Left renal pelvis (tissue), 4 donors: ENCODE data around the gene HES7. TPM values are rescaled to one million over a fixed set of nuclear protein-coding genes. Genes with fewer than 3 reads are reported as not detected.
A peak's percentile ranks its signal among the peaks of the same experiment; 100 is the strongest.
"Not testable (repeated sequence)": the region's sequence is repeated elsewhere in the genome, so short reads cannot be mapped to it uniquely, and the experiment has no call there.

Experiments
- DNase-seq, 4 donors: peaks; one replicate each; pipeline ENCODE4 v3.0.0-alpha.2; 2013; ENCODE audit warnings: low read depth in 4 of 4, low spot score in 3 of 4
- polyA plus RNA-seq, 4 donors: library from polyadenylated mRNA; unstranded; fragments of 120-200 nt; gene quantifications; one replicate each; pipeline ENCODE4 v1.2.1, GENCODE V29; 2013; ENCODE audit not compliant: insufficient read length in 4 of 4

The HES7 gene
- polyA plus RNA-seq = under 1 TPM in 1 of 4 donors, not detected in 3; 0.10 TPM

GRCh38 chr17:8123695-8124349 lies at the start of gene HES7:
Gene HES7, minus strand, starts transcription at chr17:8124106. Its CDS starts 22 bp downstream, at chr17:8124084.
- DNase-seq = peak in 1 of 4 donors; percentile 9

DNA sequence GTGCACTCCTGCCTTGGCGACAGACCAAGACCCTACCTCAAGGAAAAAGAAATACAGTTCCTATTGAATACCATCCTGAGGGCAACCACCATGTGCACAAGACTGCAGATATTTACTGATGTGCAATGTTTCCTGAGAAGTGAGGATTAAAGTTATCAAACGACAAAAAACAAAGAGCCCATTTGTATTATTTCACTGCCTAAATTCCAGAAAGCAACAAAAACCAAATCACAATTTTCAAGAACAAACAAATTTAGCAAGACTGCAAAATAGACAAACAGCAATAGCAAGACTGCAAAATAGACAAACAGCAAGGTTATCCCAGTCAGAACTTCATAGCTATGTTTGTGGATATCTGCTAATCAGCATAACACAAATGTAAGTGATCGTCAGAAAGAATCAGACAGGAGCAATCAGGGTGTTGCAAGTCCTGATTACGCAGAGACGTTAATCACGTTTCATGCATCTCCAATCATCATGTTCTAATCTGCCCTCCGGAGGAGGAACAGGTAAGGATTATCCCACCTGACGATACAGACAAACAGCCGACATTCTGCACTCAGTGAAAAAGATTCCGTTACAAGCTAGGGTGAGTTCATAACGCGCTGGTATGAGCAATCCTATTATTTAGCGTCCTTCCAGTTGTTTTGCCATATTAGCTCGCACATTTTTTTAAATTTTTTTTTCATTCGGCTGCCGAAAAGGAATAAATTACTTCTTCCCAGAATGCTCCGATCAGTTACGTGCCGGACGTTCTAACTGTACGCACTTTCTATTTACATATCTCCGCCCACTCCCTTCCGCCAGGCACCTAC lies 49.4 kb upstream of the HES7 start:
- DNase-seq = peak in 2 of 4 donors; percentile 90 to 93

DNA sequence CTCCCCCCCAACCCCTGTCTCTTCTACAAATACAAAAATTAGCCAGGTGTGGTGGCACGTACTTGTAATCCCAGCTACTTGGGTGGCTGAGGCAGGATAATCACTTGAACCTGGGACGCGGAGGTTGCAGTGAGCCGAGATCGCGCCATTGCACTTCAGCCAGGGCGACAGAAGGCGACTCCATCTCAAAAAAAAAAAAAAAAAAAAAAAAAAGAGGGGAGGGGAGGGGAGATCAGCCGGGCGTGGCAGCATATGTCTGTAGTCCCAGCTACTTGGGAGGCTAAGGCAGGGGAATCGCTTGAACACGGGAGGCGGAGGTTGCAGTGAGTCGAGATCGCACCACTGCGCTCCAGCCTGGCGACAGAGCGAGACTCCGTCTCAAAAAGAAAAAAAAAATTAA lies 46.3 kb upstream of the HES7 start:
- not testable (repeated sequence) for DNase-seq

DNA sequence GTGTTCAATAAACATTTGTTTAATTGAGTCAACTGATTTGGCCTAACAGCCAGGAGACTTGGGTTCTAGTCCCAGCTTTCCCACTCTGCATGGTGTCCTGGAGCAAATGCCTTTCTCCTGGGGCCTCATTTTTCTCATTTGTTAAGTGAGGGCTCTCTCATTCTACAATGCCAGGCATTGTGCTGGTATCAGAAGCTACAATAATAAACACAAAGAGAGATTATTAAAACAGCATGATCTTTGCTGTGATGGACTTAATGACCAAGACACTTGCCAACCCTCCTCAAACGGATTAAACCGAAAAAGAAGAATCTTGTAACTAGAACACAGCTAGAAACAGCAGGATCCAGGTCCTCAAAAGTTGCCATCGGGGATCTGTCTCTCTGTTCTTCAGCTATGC lies 43.6 kb upstream of the HES7 start:
- DNase-seq = no peak

DNA sequence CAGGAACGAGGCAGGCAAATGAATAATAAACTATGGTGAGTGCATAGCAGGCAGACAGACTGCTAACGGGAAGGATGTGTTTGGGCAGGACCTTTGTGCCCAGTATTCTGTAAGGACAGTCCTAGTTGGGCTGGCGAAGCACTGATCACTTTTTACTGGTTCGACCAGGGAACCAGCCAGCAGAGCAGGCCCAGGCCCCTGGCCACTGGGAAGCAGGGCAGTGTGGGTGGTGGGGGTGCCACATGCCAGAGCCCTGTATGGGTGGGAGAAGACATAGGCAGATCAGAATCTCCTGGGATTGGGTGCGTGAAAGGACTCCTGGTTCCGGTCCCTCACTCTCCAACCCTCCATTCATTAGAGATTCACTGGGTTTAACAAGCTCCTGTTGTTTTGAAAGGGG lies 42.8 kb upstream of the HES7 start:
- DNase-seq = no peak

- DNase-seq = no peak
Measured at GRCh38 chr17:8164815-8165131, 40.9 kb upstream of the HES7 start.

- no peak for DNase-seq
Measured at GRCh38 chr17:8163978-8164814, 40.3 kb upstream of the HES7 start.

DNA sequence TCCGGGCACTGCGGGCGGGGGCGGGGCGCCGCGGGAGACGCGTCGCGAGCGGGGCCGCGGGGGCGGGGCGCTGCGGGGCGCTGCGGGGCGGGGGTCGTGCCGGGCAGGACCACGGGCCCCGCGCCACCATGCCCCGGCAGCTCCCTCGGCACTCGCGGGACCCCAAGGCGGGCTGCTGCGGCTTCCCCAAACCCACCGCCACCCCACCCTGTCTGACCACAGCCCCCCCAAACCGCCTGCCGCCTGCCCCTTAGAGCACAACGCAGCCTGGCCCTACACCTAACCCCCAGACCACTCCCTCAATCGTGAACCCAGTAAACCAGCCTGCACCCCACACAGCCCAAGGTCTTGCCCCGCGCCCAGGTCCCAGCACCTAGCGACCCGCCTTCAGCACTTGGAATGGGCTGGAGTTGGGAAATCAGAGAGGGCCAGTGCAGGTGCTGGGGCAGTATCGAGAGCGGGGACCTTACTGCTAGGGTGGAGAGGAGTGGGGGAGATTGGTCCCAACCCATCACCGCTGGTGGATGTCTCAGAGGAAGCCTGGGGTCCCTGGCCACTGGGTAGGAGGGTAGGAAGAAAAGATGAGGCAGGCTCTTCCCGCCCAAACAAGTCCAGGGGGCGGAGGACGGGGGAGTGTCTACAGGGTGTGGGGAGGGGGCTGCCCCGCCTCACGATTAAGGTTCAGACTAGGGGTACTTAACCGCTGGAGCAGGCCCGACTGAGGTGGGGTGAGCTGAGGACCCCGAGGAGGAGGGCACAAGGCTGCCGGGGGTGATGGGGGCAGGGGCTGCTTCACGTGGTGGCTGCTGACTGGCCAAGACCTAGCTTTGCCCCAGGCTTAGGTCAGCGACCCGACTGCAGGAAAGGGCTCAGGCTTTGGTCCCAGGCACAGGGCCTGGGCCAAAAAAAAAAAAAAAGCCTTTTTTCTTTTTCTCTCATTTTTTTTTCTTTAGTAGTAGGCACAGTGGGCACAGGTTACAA lies 39.4 kb upstream of the HES7 start:
- no peak for DNase-seq

DNA sequence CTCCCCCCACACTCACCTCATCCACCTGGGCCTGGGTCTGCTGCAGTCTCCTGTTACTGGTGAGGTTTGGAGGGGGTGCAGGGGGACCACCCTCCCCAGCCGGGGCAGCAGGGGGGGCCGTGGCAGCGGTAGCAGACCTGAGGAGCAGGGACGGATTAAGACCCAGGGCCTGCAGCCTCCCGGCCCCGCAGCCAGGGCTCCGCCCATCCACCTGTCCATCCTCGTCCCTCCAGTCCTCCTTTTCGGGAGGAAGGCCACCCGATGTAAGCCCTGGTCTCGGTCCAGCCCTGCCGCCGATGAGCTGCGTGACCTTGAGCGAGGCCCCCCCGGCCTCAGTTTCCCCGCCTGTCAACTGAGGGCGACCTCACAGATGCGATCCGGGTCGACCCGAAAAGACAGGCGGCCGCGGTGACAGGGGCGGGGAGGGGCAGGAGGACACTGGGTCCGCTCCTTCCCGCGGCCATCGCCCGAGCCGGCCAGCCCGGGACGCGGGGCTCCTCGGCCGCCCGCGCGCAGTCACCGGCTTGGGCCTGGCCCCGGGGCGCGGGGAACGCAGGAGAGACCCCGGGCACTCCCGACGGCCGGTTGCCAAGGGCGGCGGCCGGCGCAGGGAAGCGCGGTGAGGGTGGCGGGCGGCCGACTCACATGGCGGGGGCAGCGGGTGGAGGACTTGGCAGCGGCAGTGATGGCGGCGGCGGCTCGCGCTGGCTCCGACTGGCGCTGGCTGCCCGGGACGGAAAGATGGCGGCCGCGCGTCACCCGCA lies 38.5 kb upstream of the HES7 start, which contains the start of gene VAMP2:
Gene VAMP2 (minus strand): TSS at position 716 of the 764 bp plus-strand sequence. CDS start 69 bp downstream, at position 647.
- no peak for DNase-seq

GRCh38 chr17:8161289-8162232 lies 37.7 kb upstream of the HES7 start:
- DNase-seq = no peak

- DNase-seq = no peak
Measured at GRCh38 chr17:8160741-8161221, 36.9 kb upstream of the HES7 start.

DNA sequence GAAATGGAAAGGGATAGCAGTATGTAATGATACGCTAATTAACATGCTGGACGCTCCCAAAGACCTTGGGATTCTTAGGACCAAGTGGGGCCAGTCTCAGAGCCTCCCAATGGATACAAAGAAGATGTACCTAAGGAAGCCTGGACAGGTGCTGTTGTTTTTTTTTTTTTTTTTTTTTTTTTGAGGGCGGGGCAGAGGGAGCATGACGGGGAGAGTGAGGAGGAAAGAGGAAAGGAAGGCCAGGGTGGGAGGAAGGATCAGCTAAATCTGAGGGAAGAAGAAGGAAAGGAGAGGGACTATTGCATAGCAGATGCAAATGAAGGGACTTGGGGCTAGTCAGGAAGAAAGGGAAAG lies 36.3 kb upstream of the HES7 start:
- no peak for DNase-seq

DNA sequence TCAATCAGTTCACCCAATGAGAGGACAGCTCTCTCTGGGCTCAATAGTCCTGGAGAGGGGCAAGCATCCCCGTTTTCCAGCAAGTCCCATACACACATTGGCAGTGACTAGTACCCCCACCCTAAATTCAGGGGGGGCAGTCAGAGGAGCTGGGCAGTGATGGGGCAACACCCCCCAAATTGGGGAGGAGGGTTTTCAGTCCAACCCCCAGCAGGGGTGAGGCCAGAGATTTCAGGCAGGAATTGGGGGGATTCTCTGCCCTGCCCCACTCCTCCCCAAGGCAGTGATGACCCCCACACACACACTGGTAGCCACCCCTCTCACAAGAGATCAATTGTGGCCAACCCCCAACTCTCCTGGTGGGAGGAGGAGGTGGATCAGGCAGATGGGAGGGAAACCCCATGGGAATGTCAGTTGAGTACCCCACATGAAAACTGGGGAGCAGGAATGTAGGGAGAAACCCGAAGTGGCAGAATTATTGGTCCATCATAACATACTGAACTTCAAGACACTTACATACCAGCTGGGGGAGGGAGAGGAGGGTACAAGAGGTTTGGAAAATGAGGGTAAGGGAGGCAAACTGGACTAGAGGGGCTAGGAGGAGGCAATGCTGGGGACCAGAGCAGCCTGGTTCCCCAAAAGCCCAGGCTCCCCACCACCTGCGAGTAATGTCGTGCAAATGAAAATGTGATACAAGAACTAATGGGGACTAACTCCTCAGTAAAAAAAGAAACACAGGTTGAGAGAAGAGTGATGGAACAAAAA lies 35.7 kb upstream of the HES7 start:
- no peak for DNase-seq

GRCh38 chr17:8159032-8159400 lies 35.1 kb upstream of the HES7 start:
- no peak for DNase-seq

- DNase-seq = no peak
Measured at GRCh38 chr17:8158267-8159031, 34.5 kb upstream of the HES7 start.

- peak; percentile 99 to 100 (median 100) for DNase-seq
Measured at GRCh38 chr17:8156246-8156992, 32.5 kb upstream of the HES7 start.
